HG03045 (cell line): ENCODE results near the gene HBD.
"Not testable (repeated sequence)": the region's sequence is repeated elsewhere in the genome, so short reads cannot be mapped to it uniquely, and the experiment has no call there.

Experiments
- ATAC-seq: cut with Tn5 transposase; IDR thresholded peaks from one replicate; pipeline ENCODE4 v1.9.1; 2021; ENCODE audit warnings: mild to moderate bottlenecking, moderate library complexity; ENCODE audit not compliant: unreplicated experiment

Gene HBD

DNA sequence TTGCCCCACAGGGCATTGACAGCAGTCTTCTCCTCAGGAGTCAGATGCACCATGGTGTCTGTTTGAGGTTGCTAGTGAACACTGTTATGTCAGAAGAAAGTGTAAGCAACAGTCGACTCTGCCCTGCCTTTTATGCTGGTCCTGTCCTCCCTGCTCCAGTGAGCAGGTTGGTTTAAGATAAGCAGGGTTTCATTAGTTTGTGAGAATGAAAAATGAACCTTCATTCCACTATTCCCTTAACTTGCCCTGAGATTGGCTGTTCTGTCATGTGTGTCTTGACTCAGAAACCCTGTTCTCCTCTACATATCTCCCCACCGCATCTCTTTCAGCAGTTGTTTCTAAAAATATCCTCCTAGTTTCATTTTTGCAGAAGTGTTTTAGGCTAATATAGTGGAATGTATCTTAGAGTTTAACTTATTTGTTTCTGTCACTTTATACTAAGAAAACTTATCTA, at the start of gene HBD:
TSS of gene HBD (minus strand) at position 103 of the 454 bp plus-strand sequence. CDS start at position 53, 50 bp downstream.
- ATAC-seq, result no peak

- no peak for ATAC-seq
Measured at GRCh38 chr11:5283882-5284281, 49.6 kb upstream of the HBD start.

GRCh38 chr11:5283086-5283485, 48.8 kb upstream of the HBD start:
- ATAC-seq, result no peak

- no peak for ATAC-seq
Measured at GRCh38 chr11:5282628-5283027, 48.3 kb upstream of the HBD start.

GRCh38 chr11:5281596-5281995, 47.3 kb upstream of the HBD start:
- ATAC-seq, result no peak

GRCh38 chr11:5280582-5281102, 46.4 kb upstream of the HBD start:
- peak; percentile 96 for ATAC-seq

GRCh38 chr11:5279471-5280090, 45.3 kb upstream of the HBD start:
- no peak for ATAC-seq

DNA sequence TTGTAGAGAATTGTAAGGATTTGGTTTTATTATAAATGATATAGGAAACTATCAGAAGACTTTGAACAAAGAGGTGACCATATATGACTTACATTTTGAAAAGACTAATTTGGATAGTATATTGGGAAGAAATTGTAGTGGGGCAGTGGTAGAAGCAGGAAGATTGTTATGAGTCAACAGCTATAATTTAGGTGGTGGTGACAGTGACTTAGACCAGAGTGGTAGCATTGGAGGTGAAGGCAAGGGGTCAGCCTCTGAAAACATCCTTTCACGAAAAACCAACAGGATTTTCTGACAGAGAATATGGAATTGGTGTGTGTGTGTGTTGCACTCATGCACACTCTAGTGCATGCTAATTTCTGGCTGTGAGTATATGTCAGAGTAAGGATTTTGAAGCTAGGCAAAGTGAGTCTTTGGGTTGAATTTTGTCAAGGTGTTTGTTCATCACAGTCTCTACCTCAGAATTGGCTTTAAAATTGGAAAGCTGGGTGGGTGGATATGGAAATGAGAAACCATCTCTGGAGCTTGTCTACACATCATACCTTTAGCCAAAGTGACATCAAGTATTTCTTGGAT, 43.6 kb upstream of the HBD start:
- ATAC-seq, result no peak

GRCh38 chr11:5276697-5277096, 42.4 kb upstream of the HBD start:
- no peak for ATAC-seq

DNA sequence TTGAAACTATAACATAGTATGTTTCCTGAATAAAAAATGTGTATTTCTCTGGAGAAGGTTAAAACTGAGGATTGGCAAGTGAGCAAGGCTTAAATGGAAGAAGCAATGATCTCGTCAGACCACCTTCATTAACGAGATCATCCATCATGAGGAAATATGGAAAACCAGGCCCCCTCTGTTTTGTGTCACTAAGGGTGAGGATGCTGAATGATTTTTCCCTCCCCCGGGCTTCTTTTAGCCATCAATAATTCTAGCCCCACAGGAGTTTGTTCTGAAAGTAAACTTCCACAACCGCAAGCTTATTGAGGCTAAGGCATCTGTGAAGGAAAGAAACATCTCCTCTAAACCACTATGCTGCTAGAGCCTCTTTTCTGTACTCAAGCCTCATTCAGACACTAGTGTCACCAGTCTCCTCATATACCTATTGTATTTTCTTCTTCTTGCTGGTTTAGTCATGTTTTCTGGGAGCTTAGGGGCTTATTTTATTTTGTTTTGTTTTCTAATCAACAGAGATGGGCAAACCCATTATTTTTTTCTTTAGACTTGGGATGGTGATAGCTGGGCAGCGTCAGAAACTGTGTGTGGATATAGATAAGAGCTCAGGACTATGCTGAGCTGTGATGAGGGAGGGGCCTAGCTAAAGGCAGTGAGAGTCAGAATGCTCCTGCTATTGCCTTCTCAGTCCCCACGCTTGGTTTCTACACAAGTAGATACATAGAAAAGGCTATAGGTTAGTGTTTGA, 41.3 kb upstream of the HBD start:
- ATAC-seq, result no peak

- no peak for ATAC-seq
Measured at GRCh38 chr11:5274395-5274794, 40.1 kb upstream of the HBD start.

- no peak for ATAC-seq
Measured at GRCh38 chr11:5272395-5273017, 38.2 kb upstream of the HBD start.

DNA sequence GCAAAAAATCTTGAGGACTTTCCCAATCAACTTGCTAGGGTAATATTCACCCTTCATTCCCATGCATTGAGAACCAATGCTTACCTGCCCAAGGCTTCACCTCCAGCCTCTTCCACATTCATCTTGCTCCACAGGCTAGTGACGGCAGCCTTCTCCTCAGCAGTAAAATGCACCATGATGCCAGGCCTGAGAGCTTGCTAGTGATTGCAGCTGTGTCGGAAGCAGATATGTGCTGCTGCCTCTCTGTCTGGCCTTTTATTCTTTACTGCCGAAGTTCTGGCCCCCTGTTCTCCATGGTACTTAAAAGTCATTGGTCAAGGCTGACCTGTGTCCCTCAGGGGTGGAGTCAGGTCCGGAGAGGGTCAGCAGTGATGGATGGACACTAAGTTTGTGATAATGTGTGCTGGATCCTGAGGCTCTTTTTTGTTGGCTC, 35.4 kb upstream of the HBD start, which contains the start of gene HBE1:
TSS of gene HBE1 (minus strand) at position 231 of the 433 bp plus-strand sequence. CDS start at position 176, 55 bp downstream.
- ATAC-seq, result no peak

- ATAC-seq, result no peak
Measured at GRCh38 chr11:5267033-5267563, 32.8 kb upstream of the HBD start.

GRCh38 chr11:5266609-5267008, 32.3 kb upstream of the HBD start:
- no peak for ATAC-seq

DNA sequence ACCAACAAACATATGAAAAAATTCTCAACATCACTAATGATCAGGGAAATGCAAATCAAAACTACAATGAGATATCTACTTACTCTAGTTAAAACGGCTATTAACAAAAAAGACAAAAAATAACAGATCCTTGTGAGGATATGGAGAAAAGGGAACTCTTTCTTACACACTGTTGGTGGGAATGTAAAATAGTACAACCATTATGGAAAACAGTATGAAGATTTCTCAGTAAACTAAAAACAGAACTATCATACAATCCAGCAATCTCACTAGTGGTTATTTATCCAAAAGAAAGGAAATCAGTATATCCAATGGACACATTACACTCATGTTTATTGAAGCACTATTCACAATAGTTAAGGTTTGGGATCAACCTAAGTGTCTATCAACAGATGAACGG, 31.5 kb upstream of the HBD start:
- ATAC-seq, result no peak

DNA sequence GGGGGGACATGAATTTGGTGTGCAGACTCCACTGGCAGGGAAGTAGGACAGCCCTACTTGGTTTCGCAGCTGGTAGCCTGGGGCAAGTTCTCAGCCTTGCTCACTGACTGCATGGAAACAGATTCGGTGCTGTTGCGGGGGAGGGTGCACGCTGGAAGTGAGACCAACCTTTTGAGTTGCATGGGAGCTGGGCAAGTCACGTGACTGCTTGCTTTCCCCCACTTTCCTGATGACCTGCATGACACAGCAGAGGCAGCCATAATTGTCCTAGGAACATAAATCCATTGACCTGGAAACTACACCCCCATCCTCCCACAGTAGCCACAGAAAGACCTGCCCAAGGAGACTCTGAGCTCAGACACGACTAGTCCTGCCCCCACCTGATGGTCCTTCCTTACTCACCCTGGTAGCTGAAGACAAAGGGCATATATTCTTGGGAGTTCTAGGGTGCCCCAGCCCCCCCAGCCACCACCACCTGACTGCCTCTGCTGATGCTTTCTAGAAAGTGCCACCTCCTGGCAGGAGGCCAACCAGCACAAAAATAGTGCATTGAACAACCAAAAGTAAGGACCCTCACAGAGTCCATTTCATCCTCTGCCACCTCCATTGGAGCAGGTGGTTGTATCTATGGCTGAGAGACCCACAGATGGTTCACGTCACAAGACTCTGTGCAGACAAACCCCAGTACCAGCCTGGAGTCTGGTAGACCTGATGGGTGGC, 24.4 kb upstream of the HBD start:
- no peak for ATAC-seq

GRCh38 chr11:5257296-5257695, 23.0 kb upstream of the HBD start:
- ATAC-seq, result no peak

DNA sequence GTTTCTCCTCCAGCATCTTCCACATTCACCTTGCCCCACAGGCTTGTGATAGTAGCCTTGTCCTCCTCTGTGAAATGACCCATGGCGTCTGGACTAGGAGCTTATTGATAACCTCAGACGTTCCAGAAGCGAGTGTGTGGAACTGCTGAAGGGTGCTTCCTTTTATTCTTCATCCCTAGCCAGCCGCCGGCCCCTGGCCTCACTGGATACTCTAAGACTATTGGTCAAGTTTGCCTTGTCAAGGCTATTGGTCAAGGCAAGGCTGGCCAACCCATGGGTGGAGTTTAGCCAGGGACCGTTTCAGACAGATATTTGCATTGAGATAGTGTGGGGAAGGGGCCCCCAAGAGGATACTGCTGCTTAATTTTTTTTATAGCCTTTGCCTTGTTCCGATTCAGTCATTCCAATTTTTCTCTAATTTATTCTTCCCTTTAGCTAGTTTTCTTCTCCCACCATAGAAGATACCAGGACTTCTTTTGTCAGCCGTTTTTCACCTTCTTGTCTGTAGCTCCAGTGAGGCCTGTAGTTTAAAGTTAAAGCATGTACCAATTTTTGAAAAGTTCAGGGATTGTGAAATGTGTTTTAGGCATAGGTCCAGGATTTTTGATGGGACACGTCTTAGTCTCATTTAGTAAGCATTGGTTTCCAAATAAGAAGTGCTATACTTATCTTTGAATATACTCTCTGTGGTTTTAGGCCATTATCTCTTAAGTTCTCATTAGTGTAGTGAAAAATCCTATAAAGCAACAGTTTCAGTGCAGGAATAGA, 20.5 kb upstream of the HBD start, which contains the start of gene HBG2:
TSS of gene HBG2 (minus strand) at position 136 of the 768 bp plus-strand sequence. CDS start at position 83, 53 bp downstream.
- not testable (repeated sequence) for ATAC-seq
